A549 treated with AZD2906 at 1 μM for 4 hours (cell line): ENCODE measurements around the gene CBLB. TPM values are rescaled to one million over a fixed set of nuclear protein-coding genes. Genes with fewer than 3 reads are reported as not detected.

Experiments
- total RNA-seq: library from RNA; stranded (reverse); fragments of 200-300 nt; extraction: Qiagen RNA extraction; gene quantifications from 5 replicates; pipeline ENCODE4 v1.2.3, GENCODE V29; 2022

Gene CBLB
- 13.6 to 16.2 TPM (median 14.2 TPM) in 5 replicates for total RNA-seq

GRCh38 chr3:105868742-105869530 is at the start of gene CBLB:
TSS of gene CBLB (minus strand) at chr3:105869012. CDS start at chr3:105867577, 1,435 bp downstream.

